Activated naive CD8-positive, alpha-beta T cell treated with anti-CD3 and anti-CD28 coated beads for 36 hours (primary cell): ENCODE measurements around the gene CACNA1S. TPM values are rescaled to one million over a fixed set of nuclear protein-coding genes. Genes with fewer than 3 reads are reported as not detected.

Source experiments
- DNase-seq: peaks from one replicate; pipeline ENCODE4 v3.0.0; 2021
- H3K27ac Mint-ChIP-seq: one replicate; pipeline ENCODE4 v1.8.0; 2022; ENCODE audit warnings: mild to moderate bottlenecking, moderate library complexity, mixed read lengths
- H3K27me3 Mint-ChIP-seq: one replicate; pipeline ENCODE4 v1.8.0; 2022; ENCODE audit warnings: mild to moderate bottlenecking, mixed read lengths
- H3K36me3 Mint-ChIP-seq: one replicate; pipeline ENCODE4 v1.8.0; 2021; ENCODE audit warnings: mild to moderate bottlenecking, mixed read lengths
- H3K4me1 Mint-ChIP-seq: one replicate; pipeline ENCODE4 v1.8.0; 2021; ENCODE audit warnings: mixed read lengths
- H3K4me3 Mint-ChIP-seq: one replicate; pipeline ENCODE4 v1.8.0; 2022; ENCODE audit warnings: mild to moderate bottlenecking, moderate library complexity, mixed read lengths
- H3K9me3 Mint-ChIP-seq: one replicate; pipeline ENCODE4 v1.8.0; 2022; ENCODE audit warnings: mixed read lengths
- total RNA-seq, 2 experiments: library from RNA; stranded (reverse); gene quantifications; one replicate each; pipeline ENCODE4 v1.2.3, GENCODE V29; 2021

CACNA1S gene
- total RNA-seq, 2 experiments from 2014 or later = not detected

GRCh38 chr1:201006450-201006849 lies 105.8 kb downstream of the CACNA1S start:
- no peak for DNase-seq
- H3K36me3 Mint-ChIP-seq = peaks cover 15% of the 10 kb centered on the region
- H3K4me1 Mint-ChIP-seq = peaks cover 25% of the 10 kb centered on the region
- no peak overlapping the region for H3K4me3 Mint-ChIP-seq
- H3K9me3 Mint-ChIP-seq = no peaks in the 10 kb centered on the region
- no peaks in the 10 kb centered on the region for H3K27me3 Mint-ChIP-seq
- H3K27ac Mint-ChIP-seq = no peak overlapping the region

DNA sequence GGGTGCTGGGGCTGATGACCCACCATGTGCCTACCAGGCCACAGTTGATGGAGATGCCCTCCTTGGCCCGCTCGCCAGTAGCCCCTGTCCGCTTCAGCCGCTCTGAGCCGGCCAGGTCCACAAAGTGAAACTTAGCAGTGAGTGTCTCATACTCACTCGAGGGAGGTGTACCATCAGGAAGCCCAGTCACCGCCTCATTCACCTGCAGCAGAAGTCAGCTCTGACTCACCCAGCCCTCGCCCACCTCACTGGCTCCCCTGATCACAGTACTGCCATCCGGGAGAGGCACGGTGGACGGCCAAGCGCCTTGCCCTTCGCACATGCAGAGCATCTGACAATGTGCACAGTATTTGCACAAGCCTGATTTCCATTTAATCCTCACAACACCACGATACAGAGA lies 107.5 kb downstream of the CACNA1S start:
- no peaks in the 10 kb centered on the region for H3K9me3 Mint-ChIP-seq

GRCh38 chr1:201004154-201004553 lies 108.1 kb downstream of the CACNA1S start:
- Mint-ChIP-seq H3K27ac (no peak overlapping the region), H3K4me1 (peaks cover 12% of the 10 kb centered on the region), H3K9me3 (no peaks in the 10 kb centered on the region), H3K36me3 (peaks cover 16% of the 10 kb centered on the region), H3K4me3 (no peak overlapping the region), H3K27me3 (no peaks in the 10 kb centered on the region)
- DNase-seq = no peak

More for the DNA sequence above, 107.5 kb downstream of the CACNA1S start:
- DNase-seq = no peak
- peaks cover 17% of the 10 kb centered on the region for H3K4me1 Mint-ChIP-seq
- no peak overlapping the region for H3K27ac Mint-ChIP-seq
- H3K27me3 Mint-ChIP-seq = no peaks in the 10 kb centered on the region
- H3K4me3 Mint-ChIP-seq = no peak overlapping the region
- H3K36me3 Mint-ChIP-seq = peaks cover 13% of the 10 kb centered on the region

DNA sequence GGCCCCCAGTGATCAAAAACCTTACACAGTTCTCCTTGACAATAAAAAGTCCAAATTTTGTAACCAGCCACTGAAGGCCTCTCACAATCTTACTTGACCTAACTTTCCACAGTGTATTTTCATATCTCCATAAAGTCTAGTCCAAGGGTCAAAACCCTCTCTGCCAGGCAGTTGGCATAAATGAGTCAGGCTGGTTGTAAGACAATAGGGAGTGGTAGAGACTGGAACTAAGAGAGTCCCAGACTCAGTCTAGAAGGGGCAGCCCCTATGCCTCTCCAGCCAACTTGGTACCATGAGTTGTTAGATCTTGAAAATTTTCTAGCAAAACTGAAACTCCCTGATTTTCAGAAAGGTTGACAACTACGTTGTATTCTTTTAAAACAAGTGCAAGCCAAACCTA lies 109.7 kb downstream of the CACNA1S start:
- peaks cover 16% of the 10 kb centered on the region for H3K36me3 Mint-ChIP-seq
- peaks cover 8% of the 10 kb centered on the region for H3K4me1 Mint-ChIP-seq
- H3K27me3 Mint-ChIP-seq = no peaks in the 10 kb centered on the region
- H3K27ac Mint-ChIP-seq = peak overlapping the region; percentile 28
- no peaks in the 10 kb centered on the region for H3K9me3 Mint-ChIP-seq
- no peak overlapping the region for H3K4me3 Mint-ChIP-seq
- no peak for DNase-seq

- peak overlapping the region; percentile 28 for H3K27ac Mint-ChIP-seq
- H3K27me3 Mint-ChIP-seq = no peaks in the 10 kb centered on the region
- no peaks in the 10 kb centered on the region for H3K9me3 Mint-ChIP-seq
- no peak for DNase-seq
- no peak overlapping the region for H3K4me3 Mint-ChIP-seq
- H3K4me1 Mint-ChIP-seq = peaks cover 8% of the 10 kb centered on the region
- peaks cover 16% of the 10 kb centered on the region for H3K36me3 Mint-ChIP-seq
Observed at GRCh38 chr1:201001962-201002361, 110.3 kb downstream of the CACNA1S start.

DNA sequence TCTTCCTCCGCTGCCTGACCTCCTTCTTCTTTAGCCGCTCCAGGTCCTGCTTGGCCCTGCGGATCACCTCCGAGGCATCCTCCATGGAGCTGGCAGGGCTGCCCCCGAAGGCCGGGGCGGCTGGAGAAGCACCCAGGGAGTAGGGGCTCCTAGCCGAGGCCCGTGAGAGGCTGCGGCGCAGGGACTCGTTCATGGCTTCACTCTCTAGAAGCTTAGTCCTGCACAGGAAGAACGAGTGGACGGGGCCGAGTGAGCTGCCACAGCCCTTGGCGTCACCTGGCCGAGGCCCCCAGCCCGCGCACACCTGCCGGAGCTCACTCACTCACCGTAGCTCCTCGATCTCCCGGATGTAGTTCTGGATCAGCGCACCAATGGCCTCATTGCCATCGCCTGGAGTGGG lies 111.8 kb downstream of the CACNA1S start:
- no peaks in the 10 kb centered on the region for H3K27me3 Mint-ChIP-seq
- no peak overlapping the region for H3K4me3 Mint-ChIP-seq
- peaks cover 8% of the 10 kb centered on the region for H3K4me1 Mint-ChIP-seq
- H3K9me3 Mint-ChIP-seq = no peaks in the 10 kb centered on the region
- no peak overlapping the region for H3K27ac Mint-ChIP-seq
- DNase-seq = no peak
- H3K36me3 Mint-ChIP-seq = peaks cover 17% of the 10 kb centered on the region

GRCh38 chr1:200999667-201000066 lies 112.6 kb downstream of the CACNA1S start:
- peaks cover 8% of the 10 kb centered on the region for H3K4me1 Mint-ChIP-seq
- no peaks in the 10 kb centered on the region for H3K27me3 Mint-ChIP-seq
- H3K9me3 Mint-ChIP-seq = no peaks in the 10 kb centered on the region
- no peak for DNase-seq
- H3K27ac Mint-ChIP-seq = no peak overlapping the region
- H3K36me3 Mint-ChIP-seq = peaks cover 17% of the 10 kb centered on the region
- no peak overlapping the region for H3K4me3 Mint-ChIP-seq

GRCh38 chr1:200998323-200998722 lies 113.9 kb downstream of the CACNA1S start:
- Mint-ChIP-seq H3K36me3 (peaks cover 17% of the 10 kb centered on the region), H3K27ac (no peak overlapping the region), H3K9me3 (no peaks in the 10 kb centered on the region), H3K4me1 (peaks cover 8% of the 10 kb centered on the region), H3K27me3 (no peaks in the 10 kb centered on the region), H3K4me3 (no peak overlapping the region)
- no peak for DNase-seq

- peaks cover 4% of the 10 kb centered on the region for H3K36me3 Mint-ChIP-seq
- H3K27me3 Mint-ChIP-seq = no peaks in the 10 kb centered on the region
- H3K4me1 Mint-ChIP-seq = no peaks in the 10 kb centered on the region
- no peak overlapping the region for H3K4me3 Mint-ChIP-seq
- no peaks in the 10 kb centered on the region for H3K9me3 Mint-ChIP-seq
- no peak for DNase-seq
- H3K27ac Mint-ChIP-seq = no peak overlapping the region
Observed at GRCh38 chr1:200992382-200993048, 119.7 kb downstream of the CACNA1S start.

- no peaks in the 10 kb centered on the region for H3K27me3 Mint-ChIP-seq
- no peak for DNase-seq
- H3K9me3 Mint-ChIP-seq = no peaks in the 10 kb centered on the region
- H3K4me3 Mint-ChIP-seq = no peak overlapping the region
- H3K4me1 Mint-ChIP-seq = no peaks in the 10 kb centered on the region
- H3K36me3 Mint-ChIP-seq = peaks cover 10% of the 10 kb centered on the region
- no peak overlapping the region for H3K27ac Mint-ChIP-seq
Observed at GRCh38 chr1:200991097-200991614, 121.1 kb downstream of the CACNA1S start.

- peaks cover 13% of the 10 kb centered on the region for H3K36me3 Mint-ChIP-seq
- H3K4me1 Mint-ChIP-seq = no peaks in the 10 kb centered on the region
- H3K4me3 Mint-ChIP-seq = no peak overlapping the region
- H3K27me3 Mint-ChIP-seq = no peaks in the 10 kb centered on the region
- H3K27ac Mint-ChIP-seq = no peak overlapping the region
- DNase-seq = no peak
- H3K9me3 Mint-ChIP-seq = no peaks in the 10 kb centered on the region
Observed at GRCh38 chr1:200990114-200990513, 122.1 kb downstream of the CACNA1S start.

Other genes with a start within 250 kb of the CACNA1S start
- gene GPR25, start 239.4 kb downstream of the CACNA1S start, total RNA-seq = not detected
- under 1 TPM in 1 of 2 experiments, not detected in 1; 0.04 TPM for gene INAVA, start 217.5 kb downstream of the CACNA1S start, total RNA-seq
- gene KIF21B, start 88.7 kb downstream of the CACNA1S start, total RNA-seq = 10 to 100 TPM; 55.7 to 56.2 TPM
- gene ASCL5, start 14.8 kb upstream of the CACNA1S start, total RNA-seq = under 1 TPM; 0.30 to 0.35 TPM
- 10 to 100 TPM; 28.2 to 29.8 TPM for gene TMEM9, start 42.0 kb upstream of the CACNA1S start, total RNA-seq
- gene IGFN1, start 78.4 kb upstream of the CACNA1S start, total RNA-seq = not detected
- gene PKP1, start 171.1 kb upstream of the CACNA1S start, total RNA-seq = under 1 TPM; 0.04 to 0.06 TPM